ENCODE data around the gene CHST15. TPM values are rescaled to one million over a fixed set of nuclear protein-coding genes. Genes with fewer than 3 reads are reported as not detected.

The CHST15 gene
- total RNA-seq, 6 experiments from 2014 or later = 0.88 to 8.7 (median 1.1) TPM

DNA sequence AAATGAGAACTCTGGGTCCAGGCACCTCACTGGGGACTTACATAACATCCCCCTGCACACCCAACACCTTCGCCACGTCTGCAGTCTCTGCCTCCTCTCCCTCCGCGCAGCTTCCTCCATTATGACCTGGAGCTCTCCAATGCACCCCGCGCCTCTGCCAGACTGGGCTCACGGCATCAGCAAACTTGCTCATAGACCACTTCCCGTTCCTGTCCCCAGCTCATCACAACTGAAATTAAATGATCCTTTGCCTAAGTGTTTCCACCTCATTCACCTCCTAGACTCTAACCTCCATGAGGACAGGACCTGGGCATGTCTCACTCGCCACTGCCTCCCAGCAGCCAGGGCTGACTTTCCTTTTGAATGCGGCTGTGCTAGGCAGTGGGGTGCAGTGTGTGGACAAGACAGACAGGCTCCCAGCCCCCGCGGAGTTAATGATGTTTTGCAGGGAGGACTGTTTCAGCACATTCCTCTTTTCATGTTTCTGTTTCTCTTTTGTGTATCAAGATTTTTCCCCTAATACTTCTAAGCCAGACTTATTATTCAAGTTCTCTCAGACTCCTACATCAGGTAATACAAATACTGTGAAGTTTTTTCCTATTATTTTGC is 18.8 kb downstream of the CHST15 start:
- Mint-ChIP-seq H3K27ac (no peak overlapping the region), H3K4me3 (no peak overlapping the region), H3K4me1 (ENCODE audit: low read depth) (no peaks in the 10 kb centered on the region), H3K27me3 (ENCODE audit: insufficient read depth) (peaks cover 11% of the 10 kb centered on the region), H3K9me3 (no peaks in the 10 kb centered on the region; the same call in 1 of the 2 replicates), H3K36me3 (ENCODE audit: low read depth) (no peaks in the 10 kb centered on the region)
- TF ChIP-seq CTCF (IDR thresholded peaks at IDR 0.05) = no peak
- no peak for DNase-seq

DNA sequence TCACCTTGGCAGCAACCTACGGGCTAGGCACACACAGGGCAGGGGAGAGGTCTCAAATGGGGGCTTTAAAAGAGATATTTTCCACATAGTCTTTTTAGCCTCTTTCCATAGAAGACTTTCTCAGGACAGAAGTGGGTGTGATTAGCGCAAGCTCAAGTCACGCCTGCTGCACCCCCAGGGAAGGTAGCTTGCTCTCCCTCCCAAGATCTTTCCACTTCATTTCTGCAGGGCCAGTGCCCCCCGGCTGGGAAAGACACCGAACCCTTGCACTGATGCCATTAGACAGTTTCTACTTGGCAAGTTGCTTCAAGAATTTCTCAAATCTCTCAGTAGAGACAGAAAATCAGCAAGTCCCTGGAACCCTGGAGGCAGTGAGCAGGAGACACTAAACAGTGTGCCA is 19.4 kb downstream of the CHST15 start:
- Mint-ChIP-seq H3K36me3 (ENCODE audit: low read depth) (no peaks in the 10 kb centered on the region), H3K9me3 (no peaks in the 10 kb centered on the region; the same call in 1 of the 2 replicates), H3K4me1 (ENCODE audit: low read depth) (no peaks in the 10 kb centered on the region; the same call in 1 of the 2 replicates), H3K27ac (no peak overlapping the region), H3K4me3 (no peak overlapping the region), H3K27me3 (ENCODE audit: insufficient read depth) (peaks cover 7% of the 10 kb centered on the region)
- DNase-seq = no peak
- TF ChIP-seq CTCF (IDR thresholded peaks at IDR 0.05) = no peak

- no peak overlapping the region for H3K27ac Mint-ChIP-seq
- peaks cover 7% of the 10 kb centered on the region for H3K27me3 Mint-ChIP-seq (ENCODE audit: insufficient read depth)
- no peaks in the 10 kb centered on the region; the same call in 1 of the 2 replicates for H3K4me1 Mint-ChIP-seq (ENCODE audit: low read depth)
- no peaks in the 10 kb centered on the region for H3K36me3 Mint-ChIP-seq (ENCODE audit: low read depth)
- H3K4me3 Mint-ChIP-seq = no peak overlapping the region
- H3K9me3 Mint-ChIP-seq = no peaks in the 10 kb centered on the region; the same call in 1 of the 2 replicates
- no peak for DNase-seq
- no peak for TF ChIP-seq CTCF (IDR thresholded peaks at IDR 0.05)
These were observed 20.9 kb downstream of the CHST15 start for GRCh38 chr10:124072541-124072940.

DNA sequence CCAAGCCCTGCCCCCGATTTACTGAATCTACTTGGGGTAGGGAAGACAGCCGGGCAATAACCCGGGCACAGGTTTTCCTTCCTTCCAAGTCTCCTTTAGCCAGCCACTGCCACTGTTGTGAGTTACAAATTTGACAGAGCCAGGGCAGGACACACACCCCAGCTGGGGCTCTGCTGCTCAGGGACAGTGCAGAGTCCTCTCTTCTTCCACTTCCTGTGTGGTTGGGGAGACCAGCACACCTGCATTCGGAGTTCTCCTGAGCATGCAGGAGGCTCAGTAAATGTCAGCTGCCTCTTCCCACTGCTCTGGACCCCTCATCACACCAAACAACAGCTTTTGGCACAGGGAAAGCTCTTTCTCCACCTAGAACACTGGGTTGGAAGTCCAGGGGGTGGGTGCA is 21.3 kb downstream of the CHST15 start:
- Mint-ChIP-seq H3K4me3 (no peak overlapping the region), H3K4me1 (ENCODE audit: low read depth) (no peaks in the 10 kb centered on the region; the same call in 1 of the 2 replicates), H3K27me3 (ENCODE audit: insufficient read depth) (peaks cover 7% of the 10 kb centered on the region), H3K36me3 (ENCODE audit: low read depth) (no peaks in the 10 kb centered on the region), H3K9me3 (no peaks in the 10 kb centered on the region; the same call in 1 of the 2 replicates), H3K27ac (no peak overlapping the region)
- TF ChIP-seq CTCF (IDR thresholded peaks at IDR 0.05) = no peak
- DNase-seq = no peak

- H3K4me3 Mint-ChIP-seq = no peak overlapping the region
- H3K36me3 Mint-ChIP-seq (ENCODE audit: low read depth) = no peaks in the 10 kb centered on the region
- H3K4me1 Mint-ChIP-seq (ENCODE audit: low read depth) = no peaks in the 10 kb centered on the region; the same call in 1 of the 2 replicates
- H3K27ac Mint-ChIP-seq = no peak overlapping the region
- DNase-seq = no peak
- no peaks in the 10 kb centered on the region; the same call in 1 of the 2 replicates for H3K9me3 Mint-ChIP-seq
- no peak for TF ChIP-seq CTCF (IDR thresholded peaks at IDR 0.05)
- H3K27me3 Mint-ChIP-seq (ENCODE audit: insufficient read depth) = peaks cover 11% of the 10 kb centered on the region
These were observed 22.3 kb downstream of the CHST15 start for GRCh38 chr10:124071141-124071540.

All from HFFc6 (cell line).